Esophagus (tissue), 2 donors: ENCODE results near the gene STK39. TPM values are rescaled to one million over a fixed set of nuclear protein-coding genes. Genes with fewer than 3 reads are reported as not detected.

Source experiments
- H3K27ac ChIP-seq, 2 donors: one replicate each; pipeline ENCODE4 v1.5.1; 2013; ENCODE audit warnings: low read depth in 2 of 2, mild to moderate bottlenecking in 2 of 2, inconsistent platforms in 1 of 2, low read length in 1 of 2, moderate library complexity in 1 of 2
- H3K27me3 ChIP-seq, 2 donors: one replicate each; pipeline ENCODE4 v1.6.1; 2013; ENCODE audit warnings: low read length in 2 of 2, control low read depth in 1 of 2, mild to moderate bottlenecking in 1 of 2; ENCODE audit not compliant: insufficient read depth in 2 of 2, control insufficient read depth in 1 of 2
- H3K36me3 ChIP-seq, 2 donors: one replicate each; pipeline ENCODE4 v1.6.1; 2013; ENCODE audit warnings: low read length in 1 of 2; ENCODE audit not compliant: control insufficient read depth in 2 of 2, insufficient read depth in 2 of 2
- H3K4me1 ChIP-seq, 2 donors: one replicate each; pipeline ENCODE4 v1.6.1; 2013; ENCODE audit warnings: low read length in 1 of 2; ENCODE audit not compliant: control insufficient read depth in 2 of 2, insufficient read depth in 2 of 2
- H3K4me3 ChIP-seq, 2 donors: one replicate each; pipeline ENCODE4 v1.5.1; 2013; ENCODE audit warnings: low read length in 2 of 2, mild to moderate bottlenecking in 2 of 2, low read depth in 1 of 2, moderate library complexity in 1 of 2
- H3K9me3 ChIP-seq, 2 donors: one replicate each; pipeline ENCODE4 v1.6.1; 2013; ENCODE audit warnings: mild to moderate bottlenecking in 2 of 2, low read depth in 1 of 2, low read length in 1 of 2, moderate library complexity in 1 of 2; ENCODE audit not compliant: control insufficient read depth in 2 of 2, insufficient read depth in 1 of 2
- WGBS, 2 donors: extraction: QIAGEN DNeasy Blood & Tissue Kit; methylation state at CpG; one replicate each; pipeline ENCODE4 v1.1.7; 2013; 5-methylcytosine and 5-hydroxymethylcytosine counted together
- polyA plus RNA-seq, 2 donors: library from polyadenylated mRNA; stranded (reverse); fragments of 200-250 nt; gene quantifications; one replicate each; pipeline ENCODE4 v1.2.3, GENCODE V29; 2013
- donor health status: healthy with polysubstance abuse.
- donor health status: Bipolar disorder and iron deficiency.

Gene STK39
- polyA plus RNA-seq, 2 donors, result 24.7 to 24.9 TPM

- Histone ChIP-seq H3K27ac (no peak overlapping the region), H3K36me3 (no peaks in the 10 kb centered on the region), H3K4me1 (no peaks in the 10 kb centered on the region), H3K4me3 (no peak overlapping the region), H3K27me3 (no peaks in the 10 kb centered on the region), H3K9me3 (no peaks in the 10 kb centered on the region)
- WGBS, 2 donors, result 85 to 87% methylated on average over 10 of the region's 10 CpGs
Observed at GRCh38 chr2:167962436-167963226, 284.8 kb downstream of the STK39 start.

DNA sequence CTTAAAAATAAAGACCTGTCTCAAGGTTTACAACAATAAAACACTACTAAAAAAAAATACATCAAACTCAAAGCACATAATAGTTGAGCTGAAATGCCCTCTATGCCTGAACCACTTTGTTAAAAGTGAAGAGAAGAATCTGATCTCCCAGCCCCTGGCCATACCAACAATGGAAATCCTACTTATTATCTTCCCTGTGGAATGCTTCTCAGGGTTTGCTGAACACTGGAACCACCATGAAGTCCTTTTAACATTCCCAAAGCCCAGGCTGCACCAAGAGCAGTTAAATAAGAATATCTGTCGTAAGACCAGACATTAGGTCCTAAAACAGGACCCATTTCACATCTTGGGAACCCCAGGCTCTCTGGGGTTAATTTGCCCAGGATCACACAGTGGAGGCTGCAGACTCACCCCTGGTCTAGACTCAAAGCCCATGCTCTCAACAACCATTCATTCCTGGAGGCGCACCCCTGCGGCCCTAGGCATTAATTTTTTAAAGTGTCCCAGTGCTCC lies 285.8 kb downstream of the STK39 start:
- no peak overlapping the region for H3K4me3 ChIP-seq
- no peaks in the 10 kb centered on the region for H3K9me3 ChIP-seq
- WGBS, 2 donors, result 95 to 97% methylated on average over 3 of the region's 3 CpGs
- H3K27ac ChIP-seq, result no peak overlapping the region
- H3K36me3 ChIP-seq, result no peaks in the 10 kb centered on the region
- no peaks in the 10 kb centered on the region for H3K4me1 ChIP-seq
- H3K27me3 ChIP-seq, result no peaks in the 10 kb centered on the region

DNA sequence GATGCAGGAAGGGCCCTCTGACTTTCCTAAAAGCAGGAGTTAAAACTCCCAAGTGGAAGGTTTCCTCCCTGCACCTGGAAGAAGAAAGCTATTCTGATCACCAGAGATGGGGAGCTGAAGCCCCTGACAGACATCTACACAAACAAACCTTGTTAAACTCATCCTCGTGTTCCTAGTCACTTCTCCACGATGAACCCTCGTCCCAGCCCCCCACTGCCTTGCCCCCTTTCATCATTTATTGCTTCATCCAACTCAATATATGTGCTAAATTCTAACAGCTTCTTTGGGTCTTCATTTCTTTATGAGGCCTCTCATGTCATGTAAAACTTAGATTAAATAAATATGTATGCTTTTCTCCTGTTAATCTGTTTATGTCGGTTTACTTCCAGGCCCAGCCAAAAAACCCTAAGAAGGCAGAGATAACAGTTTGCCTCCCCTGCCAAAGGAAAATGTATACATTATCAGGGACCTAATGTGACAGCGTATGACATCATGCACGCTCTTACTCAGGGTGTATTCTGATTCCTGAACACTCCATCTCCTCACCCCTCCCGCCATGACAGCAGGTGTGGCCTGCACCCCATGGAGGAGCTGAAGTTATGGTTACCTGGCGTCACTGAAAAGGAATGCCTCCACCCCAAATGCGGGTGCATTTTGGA lies 287.2 kb downstream of the STK39 start:
- Histone ChIP-seq H3K9me3 (no peaks in the 10 kb centered on the region), H3K27ac (no peak overlapping the region), H3K27me3 (no peaks in the 10 kb centered on the region), H3K36me3 (no peaks in the 10 kb centered on the region), H3K4me3 (no peak overlapping the region), H3K4me1 (no peaks in the 10 kb centered on the region)
- 83 to 90% methylated on average over 9 of the region's 9 CpGs for WGBS, 2 donors

DNA sequence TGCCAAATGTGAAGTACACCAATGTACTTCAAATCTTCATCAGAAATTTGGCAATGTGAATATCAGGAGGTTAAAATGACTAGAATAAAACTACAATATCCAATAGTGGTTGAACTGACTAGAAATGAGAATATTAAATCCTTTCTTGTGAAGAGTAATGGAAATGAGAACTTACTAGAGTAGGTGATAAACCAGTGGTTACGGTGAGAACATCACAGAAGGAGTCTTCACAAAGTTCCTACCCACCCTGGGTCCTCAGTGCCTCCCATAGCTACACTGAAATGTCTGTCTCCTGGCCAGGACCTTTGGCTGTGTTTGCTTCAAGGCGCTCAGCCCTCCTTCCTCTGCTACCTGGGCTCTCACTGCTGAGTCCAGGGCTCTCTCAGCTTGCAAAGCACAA lies 289.7 kb downstream of the STK39 start:
- Histone ChIP-seq H3K27ac (no peak overlapping the region), H3K9me3 (no peaks in the 10 kb centered on the region), H3K4me3 (no peak overlapping the region), H3K36me3 (no peaks in the 10 kb centered on the region), H3K4me1 (no peaks in the 10 kb centered on the region), H3K27me3 (no peaks in the 10 kb centered on the region)
- 90 to 100% methylated on average over 2 of the region's 2 CpGs for WGBS, 2 donors

GRCh38 chr2:167955264-167955906 lies 292.0 kb downstream of the STK39 start:
- Histone ChIP-seq H3K27ac (no peak overlapping the region), H3K27me3 (no peaks in the 10 kb centered on the region), H3K4me1 (no peaks in the 10 kb centered on the region), H3K9me3 (no peaks in the 10 kb centered on the region), H3K4me3 (no peak overlapping the region), H3K36me3 (no peaks in the 10 kb centered on the region)
- 96 to 98% methylated on average over 6 of the region's 6 CpGs for whole genome bisulfite sequencing, 2 donors

DNA sequence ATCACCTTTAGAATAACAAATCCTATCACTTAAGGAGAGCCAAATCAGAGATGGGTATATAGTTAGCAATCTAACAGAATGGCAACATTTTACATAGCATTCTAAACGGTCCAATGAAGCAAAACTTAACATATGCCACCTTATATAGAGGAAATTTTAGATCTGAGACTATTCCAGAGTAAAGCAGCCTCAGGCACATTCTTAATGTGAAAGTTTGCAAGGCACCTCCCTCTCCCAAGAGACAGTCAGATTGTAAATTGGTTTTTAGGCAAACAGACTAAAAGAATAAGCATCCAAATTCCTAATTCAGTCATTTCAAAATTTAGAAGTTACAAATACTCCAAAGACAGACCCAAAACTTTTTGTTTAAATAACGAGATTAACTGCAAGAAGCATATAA lies 292.9 kb downstream of the STK39 start:
- Histone ChIP-seq H3K27ac (no peak overlapping the region), H3K4me1 (no peaks in the 10 kb centered on the region), H3K9me3 (no peaks in the 10 kb centered on the region), H3K27me3 (no peaks in the 10 kb centered on the region), H3K4me3 (no peak overlapping the region), H3K36me3 (no peaks in the 10 kb centered on the region)
- WGBS, 2 donors, result 49 to 67% methylated on average over 2 of the region's 2 CpGs

GRCh38 chr2:167953776-167954175 lies 293.6 kb downstream of the STK39 start:
- 78 to 89% methylated on average over 3 of the region's 3 CpGs for WGBS, 2 donors
- Histone ChIP-seq H3K4me1 (no peaks in the 10 kb centered on the region), H3K27me3 (no peaks in the 10 kb centered on the region), H3K36me3 (no peaks in the 10 kb centered on the region), H3K27ac (no peak overlapping the region), H3K9me3 (no peaks in the 10 kb centered on the region), H3K4me3 (no peak overlapping the region)

GRCh38 chr2:167950571-167950970 lies 296.8 kb downstream of the STK39 start:
- Histone ChIP-seq H3K4me1 (no peaks in the 10 kb centered on the region), H3K9me3 (no peaks in the 10 kb centered on the region)
- WGBS, 2 donors, result 90 to 96% methylated on average over 2 of the region's 2 CpGs

GRCh38 chr2:167946441-167946841 lies 301.0 kb downstream of the STK39 start:
- H3K4me3 ChIP-seq, result no peak overlapping the region
- H3K27me3 ChIP-seq, result no peaks in the 10 kb centered on the region
- no peaks in the 10 kb centered on the region for H3K9me3 ChIP-seq
- 67 to 71% methylated on average over 3 of the region's 3 CpGs for WGBS, 2 donors
- no peaks in the 10 kb centered on the region for H3K4me1 ChIP-seq
- H3K27ac ChIP-seq, result no peak overlapping the region
- H3K36me3 ChIP-seq, result no peaks in the 10 kb centered on the region

More at GRCh38 chr2:167950571-167950970, 296.8 kb downstream of the STK39 start:
- H3K27ac ChIP-seq, result no peak overlapping the region
- no peaks in the 10 kb centered on the region for H3K36me3 ChIP-seq
- H3K27me3 ChIP-seq, result no peaks in the 10 kb centered on the region
- H3K4me3 ChIP-seq, result no peak overlapping the region
